Esophagus squamous epithelium (tissue), 4 donors: ENCODE measurements around the gene WDR1.

ENCODE experiments used
- CTCF ChIP-seq, 6 experiments: fragments of 450-650 bp in 4 of 6; fragments of 200-600 bp in 2 of 6; sonication (generic) in 2 of 6; IDR thresholded peaks; one replicate each; pipeline ENCODE4 v1.5.1; 2016 to 2019; ENCODE audit warnings: antibody characterized with exemption in 6 of 6, mild to moderate bottlenecking in 4 of 6, moderate library complexity in 4 of 6
- POLR2A ChIP-seq, 4 donors: fragments of 450-650 bp; IDR thresholded peaks; one replicate each; pipeline ENCODE4 v1.6.1; 2017; ENCODE audit warnings: antibody characterized with exemption in 4 of 4, mild to moderate bottlenecking in 4 of 4, moderate library complexity in 3 of 4

GRCh38 chr4:10115271-10115796, 1.3 kb downstream of the WDR1 start:
- TF ChIP-seq CTCF (IDR thresholded peaks at IDR 0.05) (no peak), POLR2A (IDR thresholded peaks at IDR 0.05) (no peak)
